BE2C (cell line): Measurements from ENCODE around the gene TMEM163.

Experiments used
- DNase-seq: peaks from one replicate; pipeline ENCODE4 v3.0.0-alpha.2; 2020
- H3K27me3 ChIP-seq: fragments of 250-450 bp; sonication (Bioruptor Pico); 2 replicates; pipeline ENCODE4 v1.5.1; 2020; ENCODE audit warnings: mild to moderate bottlenecking
- H3K36me3 ChIP-seq: fragments of 250-450 bp; sonication (Bioruptor Pico); 2 replicates; pipeline ENCODE4 v1.5.1; 2020; ENCODE audit warnings: mild to moderate bottlenecking
- H3K4me1 ChIP-seq: fragments of 250-450 bp; sonication (Bioruptor Pico); 2 replicates; pipeline ENCODE4 v1.5.1; 2020
- H3K4me3 ChIP-seq: 2 replicates; pipeline ENCODE4 v1.5.1; 2011; ENCODE audit warnings: low read depth, low read length
- H3K9me3 ChIP-seq: fragments of 250-450 bp; sonication (Bioruptor Pico); 2 replicates; pipeline ENCODE4 v1.5.1; 2020
- TF ChIP-seq, protein P1 (sequence below): IDR thresholded peaks from 2 replicates; pipeline ENCODE4 v1.5.1; 2012; ENCODE audit warnings: mild to moderate bottlenecking, low read depth, low read length

Gene TMEM163

DNA sequence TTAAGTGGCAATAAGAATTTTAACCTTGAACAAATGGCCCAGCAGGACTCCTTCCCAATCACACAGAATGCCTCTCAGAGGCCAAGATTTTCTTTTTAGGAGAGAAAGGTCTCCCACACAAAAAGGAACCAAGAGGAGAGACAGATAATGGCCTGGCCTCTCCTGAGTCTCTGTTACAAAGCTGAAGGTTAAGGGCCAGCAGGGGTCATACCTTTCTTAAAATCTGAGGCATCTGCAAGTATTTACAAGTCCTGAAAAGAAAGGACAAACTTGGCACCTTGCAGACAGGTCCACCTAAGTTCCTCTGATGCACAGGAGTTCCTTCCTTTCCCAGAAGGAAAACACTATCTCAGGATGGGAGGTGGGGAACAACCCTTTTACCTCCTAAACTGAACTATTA is 142.3 kb downstream of the TMEM163 start:
- H3K27me3 ChIP-seq = no peaks in the 10 kb centered on the region
- H3K4me3 ChIP-seq = no peak overlapping the region
- DNase-seq = no peak
- no peaks in the 10 kb centered on the region for H3K36me3 ChIP-seq
- H3K9me3 ChIP-seq = no peaks in the 10 kb centered on the region
- H3K4me1 ChIP-seq = no peaks in the 10 kb centered on the region
- TF ChIP-seq, protein P1, sequence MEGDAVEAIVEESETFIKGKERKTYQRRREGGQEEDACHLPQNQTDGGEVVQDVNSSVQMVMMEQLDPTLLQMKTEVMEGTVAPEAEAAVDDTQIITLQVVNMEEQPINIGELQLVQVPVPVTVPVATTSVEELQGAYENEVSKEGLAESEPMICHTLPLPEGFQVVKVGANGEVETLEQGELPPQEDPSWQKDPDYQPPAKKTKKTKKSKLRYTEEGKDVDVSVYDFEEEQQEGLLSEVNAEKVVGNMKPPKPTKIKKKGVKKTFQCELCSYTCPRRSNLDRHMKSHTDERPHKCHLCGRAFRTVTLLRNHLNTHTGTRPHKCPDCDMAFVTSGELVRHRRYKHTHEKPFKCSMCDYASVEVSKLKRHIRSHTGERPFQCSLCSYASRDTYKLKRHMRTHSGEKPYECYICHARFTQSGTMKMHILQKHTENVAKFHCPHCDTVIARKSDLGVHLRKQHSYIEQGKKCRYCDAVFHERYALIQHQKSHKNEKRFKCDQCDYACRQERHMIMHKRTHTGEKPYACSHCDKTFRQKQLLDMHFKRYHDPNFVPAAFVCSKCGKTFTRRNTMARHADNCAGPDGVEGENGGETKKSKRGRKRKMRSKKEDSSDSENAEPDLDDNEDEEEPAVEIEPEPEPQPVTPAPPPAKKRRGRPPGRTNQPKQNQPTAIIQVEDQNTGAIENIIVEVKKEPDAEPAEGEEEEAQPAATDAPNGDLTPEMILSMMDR = no peak

DNA sequence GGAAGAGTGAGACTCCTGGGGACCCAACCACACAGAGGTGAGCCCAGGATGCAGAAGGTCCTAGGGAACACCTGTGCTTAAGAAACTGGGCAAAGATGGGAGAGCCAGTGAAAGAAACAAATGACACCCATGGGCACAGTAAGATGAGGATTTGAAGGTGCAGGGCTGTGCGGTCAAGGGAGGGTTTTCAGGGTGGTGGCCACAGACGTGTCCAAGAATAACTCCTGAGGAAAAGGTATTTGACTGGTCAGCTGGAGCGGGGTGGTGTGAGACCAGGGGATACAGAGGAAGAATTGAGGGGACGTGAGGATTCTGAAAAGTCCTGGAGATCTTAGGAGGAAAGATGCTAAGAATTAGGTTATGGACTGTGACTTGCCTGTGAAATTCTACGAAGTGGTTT is 142.9 kb downstream of the TMEM163 start:
- Histone ChIP-seq H3K9me3 (no peaks in the 10 kb centered on the region), H3K36me3 (no peaks in the 10 kb centered on the region), H3K4me1 (no peaks in the 10 kb centered on the region), H3K4me3 (no peak overlapping the region), H3K27me3 (no peaks in the 10 kb centered on the region)
- no peak for DNase-seq
- TF ChIP-seq, protein P1 = no peak

DNA sequence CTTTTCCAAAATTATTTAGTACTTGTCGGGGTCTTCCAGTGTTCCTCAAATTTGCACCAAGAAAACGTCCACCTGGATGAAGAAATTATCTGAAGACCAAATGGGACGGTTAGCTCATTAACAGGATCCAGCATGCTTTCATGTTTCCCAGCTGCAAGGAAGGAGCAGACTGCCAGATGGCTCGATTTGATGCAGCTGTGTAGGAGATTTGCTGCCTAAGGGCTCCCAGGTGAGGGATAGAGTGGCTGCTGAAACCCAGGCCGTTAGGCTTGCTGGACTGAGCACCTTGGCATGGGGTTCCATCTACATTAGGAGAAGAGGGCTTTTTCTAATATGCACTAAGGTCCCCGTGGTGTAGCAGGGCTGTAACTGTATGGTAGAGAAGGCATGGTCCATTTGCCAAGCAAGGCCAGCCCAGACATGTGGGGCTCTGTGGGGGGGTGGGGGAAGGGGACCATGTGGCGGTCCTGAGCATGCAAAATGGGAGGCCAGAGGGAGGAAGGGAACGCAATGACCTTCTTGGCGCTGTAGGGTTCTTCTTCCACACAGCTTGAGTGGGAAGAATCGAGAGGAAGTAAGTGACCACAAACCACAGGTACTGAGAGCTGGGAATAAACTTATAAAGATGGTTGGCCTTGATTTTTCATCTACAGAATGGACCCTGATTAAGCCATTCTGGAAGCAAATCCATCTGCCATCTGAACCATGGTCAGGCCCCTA is 144.0 kb downstream of the TMEM163 start:
- Histone ChIP-seq H3K9me3 (no peaks in the 10 kb centered on the region), H3K4me1 (no peaks in the 10 kb centered on the region), H3K27me3 (no peaks in the 10 kb centered on the region), H3K36me3 (no peaks in the 10 kb centered on the region), H3K4me3 (no peak overlapping the region)
- TF ChIP-seq, protein P1 = no peak
- no peak for DNase-seq

GRCh38 chr2:134573724-134574123 is 145.1 kb downstream of the TMEM163 start:
- no peaks in the 10 kb centered on the region for H3K27me3 ChIP-seq
- no peak overlapping the region for H3K4me3 ChIP-seq
- no peaks in the 10 kb centered on the region for H3K36me3 ChIP-seq
- H3K9me3 ChIP-seq = no peaks in the 10 kb centered on the region
- DNase-seq = no peak
- H3K4me1 ChIP-seq = no peaks in the 10 kb centered on the region
- TF ChIP-seq, protein P1 = no peak

DNA sequence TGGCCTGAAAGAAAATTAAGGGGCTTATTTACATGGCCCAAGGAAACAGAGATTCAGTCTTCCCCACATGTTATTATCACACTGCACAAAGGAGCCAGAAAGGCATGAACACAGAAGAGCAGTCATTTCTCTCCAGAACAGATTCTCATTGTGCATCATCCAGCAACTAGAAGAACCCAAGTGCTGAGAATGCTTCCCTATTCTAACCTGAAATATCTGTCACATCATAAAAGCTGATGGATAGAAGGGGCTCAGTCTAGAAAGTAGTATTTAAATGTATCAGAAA is 145.8 kb downstream of the TMEM163 start:
- Histone ChIP-seq H3K4me3 (no peak overlapping the region), H3K27me3 (no peaks in the 10 kb centered on the region), H3K9me3 (no peaks in the 10 kb centered on the region), H3K4me1 (no peaks in the 10 kb centered on the region), H3K36me3 (no peaks in the 10 kb centered on the region)
- TF ChIP-seq, protein P1 = no peak
- DNase-seq = no peak

- H3K4me1 ChIP-seq = no peaks in the 10 kb centered on the region
- H3K4me3 ChIP-seq = no peak overlapping the region
- TF ChIP-seq, protein P1 = no peak
Measured at GRCh38 chr2:134572314-134573084, 146.3 kb downstream of the TMEM163 start.

More at GRCh38 chr2:134572314-134573084, 146.3 kb downstream of the TMEM163 start:
- no peak for DNase-seq
- H3K27me3 ChIP-seq = no peaks in the 10 kb centered on the region
- no peaks in the 10 kb centered on the region for H3K36me3 ChIP-seq
- H3K9me3 ChIP-seq = no peaks in the 10 kb centered on the region
